NB4 (cell line): Measurements from ENCODE around the gene GCFC2.
"Not testable (repeated sequence)": the region's sequence is repeated elsewhere in the genome, so short reads cannot be mapped to it uniquely, and the experiment has no call there.

ENCODE experiments used
- DNase-seq: peaks from one replicate; pipeline ENCODE4 v3.0.0; 2010; ENCODE audit warnings: low read depth
- H3K4me3 ChIP-seq: one replicate; pipeline ENCODE4 v1.5.1; 2011; ENCODE audit warnings: mild to moderate bottlenecking, low read depth, low read length, moderate library complexity
- MYC ChIP-seq: IDR thresholded peaks from 2 replicates; pipeline ENCODE4 v1.6.1; 2011; ENCODE audit warnings: low read depth, low read length
- POLR2A ChIP-seq: IDR thresholded peaks from 2 replicates; pipeline ENCODE4 v1.6.1; 2011; ENCODE audit warnings: mild to moderate bottlenecking; ENCODE audit not compliant: insufficient read length; ENCODE audit errors: extremely low read depth
- TF ChIP-seq, protein P1 (sequence below): IDR thresholded peaks from one replicate; pipeline ENCODE4 v1.5.1; 2012; ENCODE audit warnings: low read depth, low read length
- TF ChIP-seq, protein P2 (sequence below): IDR thresholded peaks from 2 replicates; pipeline ENCODE4 v1.6.1; 2011; ENCODE audit warnings: low read depth, low read length

GCFC2 gene

DNA sequence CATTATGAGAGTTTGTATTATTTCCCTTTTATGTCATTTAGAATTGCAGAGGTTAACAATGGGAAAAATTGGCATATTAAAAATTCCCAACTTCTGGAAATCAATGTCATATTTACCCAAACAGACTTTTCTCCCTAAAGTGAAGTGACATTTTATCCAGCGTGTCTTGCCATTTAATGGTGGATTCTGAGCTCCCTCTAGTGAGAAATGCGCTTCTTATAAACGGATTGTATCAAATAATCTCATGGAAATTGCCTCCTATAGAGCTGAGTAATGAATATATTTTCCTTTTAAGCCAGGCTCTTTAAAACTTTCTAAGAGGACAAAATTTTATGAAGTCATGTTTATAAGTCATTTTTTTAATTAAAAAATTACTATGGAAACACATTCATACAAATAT is 5.7 kb upstream of the GCFC2 start:
- TF ChIP-seq POLR2A, result no peak
- TF ChIP-seq, protein P1, sequence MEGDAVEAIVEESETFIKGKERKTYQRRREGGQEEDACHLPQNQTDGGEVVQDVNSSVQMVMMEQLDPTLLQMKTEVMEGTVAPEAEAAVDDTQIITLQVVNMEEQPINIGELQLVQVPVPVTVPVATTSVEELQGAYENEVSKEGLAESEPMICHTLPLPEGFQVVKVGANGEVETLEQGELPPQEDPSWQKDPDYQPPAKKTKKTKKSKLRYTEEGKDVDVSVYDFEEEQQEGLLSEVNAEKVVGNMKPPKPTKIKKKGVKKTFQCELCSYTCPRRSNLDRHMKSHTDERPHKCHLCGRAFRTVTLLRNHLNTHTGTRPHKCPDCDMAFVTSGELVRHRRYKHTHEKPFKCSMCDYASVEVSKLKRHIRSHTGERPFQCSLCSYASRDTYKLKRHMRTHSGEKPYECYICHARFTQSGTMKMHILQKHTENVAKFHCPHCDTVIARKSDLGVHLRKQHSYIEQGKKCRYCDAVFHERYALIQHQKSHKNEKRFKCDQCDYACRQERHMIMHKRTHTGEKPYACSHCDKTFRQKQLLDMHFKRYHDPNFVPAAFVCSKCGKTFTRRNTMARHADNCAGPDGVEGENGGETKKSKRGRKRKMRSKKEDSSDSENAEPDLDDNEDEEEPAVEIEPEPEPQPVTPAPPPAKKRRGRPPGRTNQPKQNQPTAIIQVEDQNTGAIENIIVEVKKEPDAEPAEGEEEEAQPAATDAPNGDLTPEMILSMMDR, result no peak
- H3K4me3 ChIP-seq, result no peak overlapping the region
- peak; percentile 14 for DNase-seq

DNA sequence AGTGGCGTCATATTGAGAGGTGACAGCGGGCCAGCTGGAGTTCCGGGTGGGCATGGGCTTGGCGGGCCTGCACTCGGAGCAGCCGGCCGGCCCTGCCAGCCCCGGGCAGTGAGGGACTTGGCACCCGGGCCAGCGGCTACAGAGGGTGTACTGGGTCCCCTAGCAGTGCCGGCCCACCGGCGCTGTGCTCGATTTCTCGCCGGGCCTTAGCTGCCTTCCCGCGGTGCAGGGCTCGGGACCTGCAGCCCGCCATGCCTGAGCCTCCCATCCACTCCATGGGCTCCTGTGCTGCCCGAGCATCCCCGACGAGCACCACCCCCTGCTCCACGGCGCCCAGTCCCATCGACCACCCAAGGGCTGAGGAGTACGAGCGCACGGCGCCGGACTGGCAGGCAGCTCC is 875 bp upstream of the GCFC2 start:
- DNase-seq, H3K4me3 ChIP-seq: not testable (repeated sequence)

DNA sequence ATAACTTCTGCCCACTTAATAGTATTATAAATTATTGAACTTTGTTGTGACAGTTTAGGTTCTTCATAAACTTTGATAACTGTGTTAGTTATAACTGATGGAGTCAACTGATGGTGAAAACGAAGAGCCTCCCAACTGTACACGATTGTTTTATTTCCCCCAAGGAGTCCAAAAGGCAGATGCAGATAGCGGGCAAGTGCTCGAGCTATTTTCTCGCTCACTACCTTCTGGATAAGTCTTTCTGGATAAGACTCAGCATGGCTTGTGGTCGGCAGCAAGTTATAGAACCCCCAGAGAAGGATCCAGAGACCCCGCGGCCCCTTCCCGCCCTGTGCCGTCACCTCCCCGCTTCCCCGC is 517 bp downstream of the GCFC2 start:
- H3K4me3 ChIP-seq, result peak overlapping the region; percentile 76
- TF ChIP-seq, protein P1, result no peak
- TF ChIP-seq POLR2A (no peak), MYC (no peak)
- TF ChIP-seq, protein P2, sequence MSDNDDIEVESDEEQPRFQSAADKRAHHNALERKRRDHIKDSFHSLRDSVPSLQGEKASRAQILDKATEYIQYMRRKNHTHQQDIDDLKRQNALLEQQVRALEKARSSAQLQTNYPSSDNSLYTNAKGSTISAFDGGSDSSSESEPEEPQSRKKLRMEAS, result no peak
- DNase-seq, result no peak

DNA sequence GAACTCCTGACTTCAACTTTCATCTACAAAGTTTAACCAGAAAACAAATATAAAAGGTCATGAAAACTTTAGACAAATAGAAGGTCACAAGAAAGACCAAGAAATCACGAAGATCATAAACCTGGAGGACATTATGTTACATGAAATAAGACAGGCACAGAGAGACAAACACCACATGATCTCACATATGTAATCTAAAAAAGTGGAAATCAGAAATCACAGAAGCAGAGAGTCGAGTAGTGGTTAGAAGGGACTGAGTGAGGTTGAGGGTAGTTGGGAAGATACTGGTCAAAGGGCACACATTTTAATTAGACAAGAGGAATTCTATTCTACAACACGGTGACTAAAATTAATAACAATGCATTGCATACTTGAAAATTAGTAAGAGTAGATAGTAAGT is 1.4 kb downstream of the GCFC2 start:
- TF ChIP-seq, protein P2, result no peak
- TF ChIP-seq, protein P1, result no peak
- TF ChIP-seq MYC, result no peak
- TF ChIP-seq POLR2A, result no peak
- peak overlapping the region; percentile 76 for H3K4me3 ChIP-seq
- DNase-seq, result peak; percentile 16

DNA sequence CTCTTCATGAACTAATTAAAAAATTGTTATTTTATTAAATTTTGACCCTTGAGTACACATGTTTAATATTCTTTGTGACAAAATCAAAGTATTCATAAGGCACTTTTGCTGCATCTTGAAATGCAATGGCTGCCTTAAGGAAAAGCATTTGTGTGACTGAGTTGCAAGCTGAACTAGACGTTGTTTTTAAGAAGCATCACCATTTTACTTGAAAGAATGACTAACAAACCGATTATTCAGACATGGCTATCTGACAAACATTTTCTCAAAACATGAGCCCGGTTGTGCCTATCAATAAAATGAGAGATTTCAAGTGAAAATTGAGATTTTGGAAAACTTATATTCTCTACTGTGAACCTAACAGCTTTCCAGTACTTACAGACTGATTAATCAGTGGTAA is 2.8 kb downstream of the GCFC2 start:
- no peak overlapping the region for H3K4me3 ChIP-seq
- TF ChIP-seq, protein P2, result no peak
- TF ChIP-seq, protein P1, result no peak
- no peak for TF ChIP-seq MYC
- TF ChIP-seq POLR2A, result no peak
- no peak for DNase-seq

DNA sequence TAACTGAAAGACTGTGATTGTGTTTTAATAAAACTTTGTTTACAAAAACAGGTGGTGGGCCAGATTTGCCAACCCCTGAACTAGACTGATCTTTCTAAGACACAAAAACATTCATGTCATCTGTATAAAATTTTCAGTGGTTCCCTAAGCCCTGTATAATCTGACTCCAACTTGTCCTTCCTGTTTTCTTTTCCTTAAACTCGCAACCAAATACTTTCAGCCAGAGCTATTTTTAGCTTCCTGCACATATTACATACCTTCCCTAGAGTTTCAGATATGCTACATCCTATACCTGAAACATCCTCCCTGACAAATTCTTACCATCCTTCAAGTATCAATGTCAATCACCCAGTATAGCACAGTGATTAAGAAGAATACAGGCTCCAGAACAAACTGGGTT is 4.8 kb downstream of the GCFC2 start:
- TF ChIP-seq, protein P1, result no peak
- TF ChIP-seq MYC, result no peak
- no peak for TF ChIP-seq POLR2A
- no peak for DNase-seq

DNA sequence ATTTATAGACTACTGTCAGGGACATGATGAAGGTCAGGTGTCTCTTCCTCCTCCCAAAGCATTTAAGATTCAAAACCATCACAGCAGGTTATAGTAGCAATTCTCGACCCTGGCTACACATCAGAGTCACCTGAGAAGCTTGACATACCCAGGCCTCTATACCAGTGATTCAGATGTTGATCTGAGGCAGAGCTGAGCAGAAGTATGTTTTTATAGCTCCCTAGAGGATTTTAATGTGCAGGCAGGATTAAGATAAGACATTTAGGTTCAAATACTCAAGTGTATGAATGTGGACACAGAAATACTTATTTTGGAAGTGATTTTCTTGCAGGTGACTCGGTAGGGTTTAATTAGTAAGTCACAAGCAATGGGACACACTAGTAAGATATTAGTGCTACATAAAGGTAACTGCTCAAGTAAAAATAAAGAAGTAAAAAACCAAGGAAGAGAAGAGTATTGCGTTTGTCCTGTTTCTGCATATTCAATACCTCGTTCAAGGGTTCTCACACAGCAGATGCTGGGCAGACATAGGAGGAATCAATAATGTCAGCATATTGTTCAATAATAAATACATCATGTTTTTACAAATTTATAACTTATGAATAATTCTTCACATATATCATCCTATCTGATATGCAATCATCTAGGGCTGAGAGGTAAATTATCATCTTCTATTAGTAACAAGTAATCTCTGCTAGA is 7.0 kb downstream of the GCFC2 start:
- TF ChIP-seq, protein P1, result no peak
- no peak for TF ChIP-seq POLR2A
- TF ChIP-seq MYC, result no peak
- TF ChIP-seq, protein P2, result no peak
- H3K4me3 ChIP-seq, result no peak overlapping the region
- DNase-seq, result peak; percentile 14

More for the DNA sequence above, 4.8 kb downstream of the GCFC2 start:
- H3K4me3 ChIP-seq, result no peak overlapping the region
